GM18505 (cell line): Measurements from ENCODE around the gene SDF2L1.

Experiments used
- ATAC-seq: cut with Tn5 transposase; IDR thresholded peaks from one replicate; pipeline ENCODE4 v1.9.1; 2021; ENCODE audit not compliant: unreplicated experiment
- POLR2A ChIP-seq: IDR thresholded peaks from 4 replicates; pipeline ENCODE4 v1.6.1; 2011; ENCODE audit warnings: borderline replicate concordance; ENCODE audit not compliant: insufficient read depth, insufficient read length; ENCODE audit errors: extremely low read depth

Gene SDF2L1

DNA sequence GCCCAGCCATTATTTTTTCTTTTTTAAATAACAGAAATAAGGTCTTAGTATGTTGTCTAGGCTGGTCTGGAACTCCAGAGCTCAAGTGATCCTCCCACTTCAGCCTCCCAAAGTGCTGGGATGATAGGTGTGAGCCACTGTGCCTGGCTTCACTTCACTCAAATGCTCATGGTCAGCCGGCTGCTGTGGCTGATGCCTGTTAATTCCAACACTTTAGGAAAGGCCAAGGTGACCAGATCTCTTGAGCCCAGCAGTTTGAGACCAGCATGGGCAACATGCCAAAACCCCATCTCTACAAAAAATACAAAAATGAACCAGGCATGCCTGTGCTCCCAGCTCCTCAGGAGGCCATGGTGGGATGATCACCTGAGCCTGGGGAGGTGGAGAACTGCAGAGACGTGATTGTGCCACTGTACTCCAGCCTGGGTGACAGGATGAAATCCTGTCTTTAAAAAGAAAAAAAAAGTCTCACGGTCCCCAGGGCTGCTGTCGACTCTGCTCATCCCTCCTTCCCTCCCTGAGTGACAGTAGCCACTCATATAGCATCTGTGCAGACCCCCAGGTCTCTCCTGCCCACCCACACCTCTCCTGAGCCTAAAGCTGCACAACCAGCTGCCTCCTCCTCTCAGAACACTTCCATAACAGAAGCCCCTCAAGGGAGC, 15.9 kb upstream of the SDF2L1 start:
- no peak for TF ChIP-seq POLR2A
- no peak for ATAC-seq

- no peak for ATAC-seq
- TF ChIP-seq POLR2A: no peak
Observed at GRCh38 chr22:21626735-21627469, 15.2 kb upstream of the SDF2L1 start.

- ATAC-seq: no peak
- TF ChIP-seq POLR2A: no peak
Observed at GRCh38 chr22:21628386-21629254, 13.5 kb upstream of the SDF2L1 start.

- TF ChIP-seq POLR2A: peak; percentile 80
- peak; percentile 80 for ATAC-seq
Observed at GRCh38 chr22:21629255-21630149, 12.6 kb upstream of the SDF2L1 start, which contains the start of gene YDJC. YDJC (minus strand) TSS chr22:21630022; CDS start chr22:21630014, 8 bp downstream.

GRCh38 chr22:21631025-21631424, 11.1 kb upstream of the SDF2L1 start:
- ATAC-seq: no peak
- TF ChIP-seq POLR2A: no peak

DNA sequence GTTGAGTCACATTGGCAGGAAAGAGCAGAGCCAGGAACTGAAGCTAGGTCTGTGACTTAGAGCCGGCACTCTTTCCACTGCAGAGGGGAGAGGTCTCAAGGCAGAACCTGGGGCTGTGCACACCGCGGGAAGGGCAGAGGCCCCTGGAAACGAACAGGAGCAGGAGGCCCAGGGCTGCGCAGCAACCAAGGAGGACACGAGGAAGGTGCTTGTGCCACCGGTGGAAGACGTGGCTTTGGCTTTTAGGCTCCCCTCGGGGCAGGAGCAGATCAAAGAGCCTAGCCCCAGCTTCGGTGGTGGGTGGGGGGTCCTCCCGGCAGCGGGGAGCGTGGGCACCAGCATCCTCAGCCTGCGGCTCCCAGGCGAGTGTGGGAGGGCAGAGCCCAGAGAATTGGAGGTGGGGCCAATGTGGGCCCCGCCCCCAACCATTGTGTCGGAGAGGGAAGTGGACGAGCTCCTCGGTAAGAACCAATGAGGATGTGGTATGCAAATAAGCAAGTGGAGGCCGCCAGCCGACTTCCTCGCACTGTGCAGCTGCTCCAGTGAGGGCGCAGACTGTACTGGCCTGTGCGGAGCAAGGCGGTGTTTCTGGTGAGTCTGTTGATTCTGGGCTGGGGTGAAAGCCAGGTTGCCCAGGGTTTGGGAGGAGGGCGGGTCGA, 9.7 kb upstream of the SDF2L1 start, which contains the start of gene CCDC116:
CCDC116 (plus strand) TSS at position 524 of the 659 bp plus-strand sequence. CDS start 422 bp downstream, outside the sequence.
- TF ChIP-seq POLR2A: no peak
- ATAC-seq: no peak

DNA sequence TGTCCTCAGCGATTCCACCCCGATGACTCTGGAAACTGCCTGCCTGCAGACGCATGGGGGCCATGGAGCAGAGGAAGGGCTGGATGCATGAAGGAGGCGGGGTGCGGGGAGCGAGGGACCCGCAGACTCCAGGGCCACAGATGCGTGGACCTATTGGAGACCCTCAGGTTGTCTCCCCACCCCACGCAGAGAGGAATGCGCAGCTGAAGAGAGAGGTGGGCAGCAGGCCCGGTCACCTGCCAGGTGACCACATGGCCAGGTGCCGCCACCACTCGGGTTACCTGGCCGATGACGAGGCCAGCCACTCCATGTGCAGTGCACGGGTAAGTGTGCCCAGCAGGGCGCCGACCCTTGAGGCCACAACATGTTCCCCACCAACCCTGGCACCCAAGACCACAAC, 9.2 kb upstream of the SDF2L1 start:
- no peak for ATAC-seq
- TF ChIP-seq POLR2A: no peak

DNA sequence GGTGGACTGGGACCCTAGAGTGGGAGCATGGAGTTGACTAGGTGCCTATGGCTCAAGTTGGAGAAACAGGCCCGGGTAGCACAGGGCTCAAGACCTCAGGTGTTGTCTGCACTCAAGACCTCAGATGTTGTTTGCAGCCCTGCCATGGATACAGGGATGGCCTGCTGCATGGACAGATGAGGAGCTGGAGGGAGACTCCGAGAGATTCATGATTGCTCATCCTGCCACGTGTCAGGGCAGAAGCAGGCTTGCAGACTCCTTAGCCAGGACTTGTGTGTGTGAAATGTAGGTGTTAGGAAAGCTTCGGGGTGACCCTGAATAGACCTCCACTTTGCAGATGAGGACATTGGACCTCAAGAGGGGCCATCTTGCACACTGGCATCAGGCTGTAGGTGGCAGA, 8.6 kb upstream of the SDF2L1 start:
- TF ChIP-seq POLR2A: no peak
- ATAC-seq: no peak

- no peak for ATAC-seq
- no peak for TF ChIP-seq POLR2A
Observed at GRCh38 chr22:21634081-21634480, 8.0 kb upstream of the SDF2L1 start.

- no peak for ATAC-seq
- no peak for TF ChIP-seq POLR2A
Observed at GRCh38 chr22:21634844-21635243, 7.3 kb upstream of the SDF2L1 start.

- no peak for TF ChIP-seq POLR2A
- ATAC-seq: no peak
Observed at GRCh38 chr22:21635771-21636510, 6.2 kb upstream of the SDF2L1 start.
